WTC11 (cell line): ENCODE measurements around the gene SAPCD2.
"Not testable (repeated sequence)": the region's sequence is repeated elsewhere in the genome, so short reads cannot be mapped to it uniquely, and the experiment has no call there.

Experiments
- CBFB ChIP-seq: sonication (generic); formaldehyde crosslinking; IDR thresholded peaks from 2 replicates; pipeline ENCODE4 v1.8.1; 2022; ENCODE audit warnings: mild to moderate bottlenecking, low read depth, missing genetic modification reagents
- CREM ChIP-seq: sonication (generic); formaldehyde crosslinking; IDR thresholded peaks from 2 replicates; pipeline ENCODE4 v1.8.1; 2022; ENCODE audit warnings: mild to moderate bottlenecking, missing genetic modification reagents, moderate library complexity
- CTCF ChIP-seq: fragments of 200-600 bp; IDR thresholded peaks from 2 replicates; pipeline ENCODE4 v1.8.0; 2022; ENCODE audit warnings: antibody characterized with exemption
- NR1H2 ChIP-seq: sonication (generic); formaldehyde crosslinking; IDR thresholded peaks from 2 replicates; pipeline ENCODE4 v1.9.0; 2021; ENCODE audit warnings: mild to moderate bottlenecking, moderate library complexity, missing genetic modification reagents
- PREB ChIP-seq: sonication (generic); formaldehyde crosslinking; IDR thresholded peaks from 2 replicates; pipeline ENCODE4 v1.8.1; 2022; ENCODE audit warnings: mild to moderate bottlenecking, missing genetic modification reagents, moderate library complexity, borderline replicate concordance
- USF2 ChIP-seq: sonication (generic); formaldehyde crosslinking; IDR thresholded peaks from 2 replicates; pipeline ENCODE4 v1.8.1; 2023; ENCODE audit warnings: mild to moderate bottlenecking, missing genetic modification reagents, moderate library complexity
- ZBTB43 ChIP-seq: sonication (generic); formaldehyde crosslinking; IDR thresholded peaks from 2 replicates; pipeline ENCODE4 v1.8.1; 2023; ENCODE audit warnings: mild to moderate bottlenecking, missing genetic modification reagents
- ZNF232 ChIP-seq: sonication (generic); formaldehyde crosslinking; IDR thresholded peaks from 2 replicates; pipeline ENCODE4 v1.8.0; 2022; ENCODE audit warnings: mild to moderate bottlenecking, missing genetic modification reagents

GRCh38 chr9:137062798-137063197 is 7.6 kb downstream of the SAPCD2 start:
- not testable (repeated sequence) for TF ChIP-seq PREB (CRISPR knock-in tag); ZNF232 (CRISPR knock-in tag); CREM (CRISPR knock-in tag); USF2 (CRISPR knock-in tag); ZBTB43 (CRISPR knock-in tag); CTCF; CBFB; NR1H2
